Adrenal gland (tissue), 5 donors: ENCODE results near the gene MAP4.

ENCODE experiments used
- POLR2A ChIP-seq, 2 donors: fragments of 450-650 bp; IDR thresholded peaks; one replicate each; pipeline ENCODE4 v1.6.1; 2017; ENCODE audit warnings: antibody characterized with exemption in 2 of 2, mild to moderate bottlenecking in 2 of 2, moderate library complexity in 1 of 2
- TF ChIP-seq, protein P1 (sequence below), 6 experiments: fragments of 450-650 bp in 4 of 6; fragments of 200-600 bp in 2 of 6; sonication (generic) in 1 of 6; IDR thresholded peaks; 1 replicate in 5 of 6; 2 replicates in 1 of 6; pipeline versions ENCODE4 v1.5.1 to v1.8.0; 2016 to 2021; ENCODE audit warnings: antibody characterized with exemption in 6 of 6, mild to moderate bottlenecking in 2 of 6, moderate library complexity in 1 of 6
- donor health status: DM: no; HTN: no; CAD: no.

DNA sequence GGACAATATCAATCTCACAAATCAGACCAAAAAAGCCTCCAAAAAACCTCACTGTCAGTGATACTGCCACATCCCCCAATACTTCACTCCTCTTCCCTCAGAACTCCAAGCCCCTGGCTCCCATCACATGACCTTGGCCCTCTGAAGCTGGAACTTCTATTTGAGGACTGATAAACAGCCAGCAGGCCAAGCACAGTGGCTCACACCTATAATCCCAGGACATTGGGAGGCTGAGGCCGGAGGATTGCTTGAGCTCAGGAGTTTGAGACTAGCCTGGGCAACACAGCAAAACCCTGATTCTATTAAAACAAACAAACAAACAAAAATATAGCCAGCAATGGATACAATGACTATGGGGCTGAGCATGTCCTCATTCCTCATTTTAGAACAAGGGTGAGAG lies 55.2 kb downstream of the MAP4 start:
- no peak for TF ChIP-seq POLR2A (IDR thresholded peaks at IDR 0.05)
- TF ChIP-seq, protein P1, sequence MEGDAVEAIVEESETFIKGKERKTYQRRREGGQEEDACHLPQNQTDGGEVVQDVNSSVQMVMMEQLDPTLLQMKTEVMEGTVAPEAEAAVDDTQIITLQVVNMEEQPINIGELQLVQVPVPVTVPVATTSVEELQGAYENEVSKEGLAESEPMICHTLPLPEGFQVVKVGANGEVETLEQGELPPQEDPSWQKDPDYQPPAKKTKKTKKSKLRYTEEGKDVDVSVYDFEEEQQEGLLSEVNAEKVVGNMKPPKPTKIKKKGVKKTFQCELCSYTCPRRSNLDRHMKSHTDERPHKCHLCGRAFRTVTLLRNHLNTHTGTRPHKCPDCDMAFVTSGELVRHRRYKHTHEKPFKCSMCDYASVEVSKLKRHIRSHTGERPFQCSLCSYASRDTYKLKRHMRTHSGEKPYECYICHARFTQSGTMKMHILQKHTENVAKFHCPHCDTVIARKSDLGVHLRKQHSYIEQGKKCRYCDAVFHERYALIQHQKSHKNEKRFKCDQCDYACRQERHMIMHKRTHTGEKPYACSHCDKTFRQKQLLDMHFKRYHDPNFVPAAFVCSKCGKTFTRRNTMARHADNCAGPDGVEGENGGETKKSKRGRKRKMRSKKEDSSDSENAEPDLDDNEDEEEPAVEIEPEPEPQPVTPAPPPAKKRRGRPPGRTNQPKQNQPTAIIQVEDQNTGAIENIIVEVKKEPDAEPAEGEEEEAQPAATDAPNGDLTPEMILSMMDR (IDR thresholded peaks at IDR 0.05) = no peak
